H9 (cell line): ENCODE measurements around the gene DISC1. TPM values are rescaled to one million over a fixed set of nuclear protein-coding genes. Genes with fewer than 3 reads are reported as not detected.

Source experiments
- DNase-seq: peaks from one replicate; pipeline ENCODE4 v3.0.0-alpha.2; 2017
- H2AFZ ChIP-seq: one replicate; pipeline ENCODE4 v1.6.1; 2013; ENCODE audit warnings: mild to moderate bottlenecking, low read length, control low read depth, moderate library complexity
- H2AK5ac ChIP-seq: 2 replicates; pipeline ENCODE4 v1.6.1; 2013; ENCODE audit warnings: low read length, control low read depth, mixed read lengths; ENCODE audit not compliant: insufficient read length
- H2BK120ac ChIP-seq: one replicate; pipeline ENCODE4 v1.6.1; 2013; ENCODE audit warnings: low read depth, mild to moderate bottlenecking, low read length, control low read depth, inconsistent platforms; ENCODE audit not compliant: poor library complexity, severe bottlenecking
- H2BK12ac ChIP-seq: 2 replicates; pipeline ENCODE4 v1.6.1; 2013; ENCODE audit warnings: low read length, control low read depth, mixed read lengths, low read depth; ENCODE audit not compliant: insufficient read length
- H2BK15ac ChIP-seq: 2 replicates; pipeline ENCODE4 v1.6.1; 2013; ENCODE audit warnings: low read depth, low read length, control low read depth
- H2BK20ac ChIP-seq: one replicate; pipeline ENCODE4 v1.6.1; 2013; ENCODE audit warnings: low read depth, mild to moderate bottlenecking, low read length, control low read depth, inconsistent platforms; ENCODE audit not compliant: poor library complexity, severe bottlenecking
- H2BK5ac ChIP-seq: 2 replicates; pipeline ENCODE4 v1.6.1; 2013; ENCODE audit warnings: low read length, control low read depth, mixed read lengths; ENCODE audit not compliant: insufficient read length
- H3K14ac ChIP-seq: 2 replicates; pipeline ENCODE4 v1.6.1; 2013; ENCODE audit warnings: low read length, control low read depth; ENCODE audit not compliant: insufficient read depth
- H3K18ac ChIP-seq: 2 replicates; pipeline ENCODE4 v1.6.1; 2013; ENCODE audit warnings: low read depth, mild to moderate bottlenecking, mixed read lengths, low read length, control low read depth; ENCODE audit not compliant: insufficient read length
- H3K23ac ChIP-seq: 2 replicates; pipeline ENCODE4 v1.6.1; 2013; ENCODE audit warnings: low read length, control low read depth, mixed read lengths, low read depth; ENCODE audit not compliant: insufficient read length
- H3K23me2 ChIP-seq: 2 replicates; pipeline ENCODE4 v1.6.1; 2013; ENCODE audit warnings: low read depth, mild to moderate bottlenecking, mixed read lengths, low read length, control low read depth; ENCODE audit not compliant: insufficient read length, poor library complexity, severe bottlenecking
- H3K27ac ChIP-seq: 2 replicates; pipeline ENCODE4 v1.5.1; 2013; ENCODE audit warnings: low read length, control low read depth, mixed read lengths, low read depth; ENCODE audit not compliant: insufficient read length
- H3K27me3 ChIP-seq: 2 replicates; pipeline ENCODE4 v1.6.1; 2013; ENCODE audit warnings: low read length, control low read depth, inconsistent platforms; ENCODE audit not compliant: insufficient read depth
- H3K4ac ChIP-seq: 2 replicates; pipeline ENCODE4 v1.6.1; 2013; ENCODE audit warnings: low read depth, mild to moderate bottlenecking, control low read depth, inconsistent platforms, low read length, moderate library complexity
- H3K4me1 ChIP-seq: 2 replicates; pipeline ENCODE4 v1.6.1; 2013; ENCODE audit warnings: low read length, control low read depth, inconsistent platforms; ENCODE audit not compliant: insufficient read depth
- H3K4me2 ChIP-seq: 2 replicates; pipeline ENCODE4 v1.6.1; 2013; ENCODE audit warnings: low read length, control low read depth, mixed read lengths; ENCODE audit not compliant: insufficient read length, insufficient read depth
- H3K56ac ChIP-seq: 2 replicates; pipeline ENCODE4 v1.6.1; 2013; ENCODE audit warnings: low read depth, mild to moderate bottlenecking, mixed read lengths, low read length, control low read depth; ENCODE audit not compliant: insufficient read length
- H3K79me1 ChIP-seq: 2 replicates; pipeline ENCODE4 v1.6.1; 2013; ENCODE audit warnings: low read depth, mild to moderate bottlenecking, moderate library complexity, low read length, control low read depth, inconsistent platforms; ENCODE audit not compliant: insufficient read depth, poor library complexity, severe bottlenecking
- H3K79me2 ChIP-seq: 2 replicates; pipeline ENCODE4 v1.6.1; 2013; ENCODE audit warnings: low read length, control low read depth, inconsistent platforms; ENCODE audit not compliant: insufficient read depth
- H3K9ac ChIP-seq: 2 replicates; pipeline ENCODE4 v1.6.1; 2013; ENCODE audit warnings: low read length, control low read depth, mixed read lengths; ENCODE audit not compliant: insufficient read length; ENCODE audit errors: extremely low read depth
- H3K9me3 ChIP-seq: one replicate; pipeline ENCODE4 v1.6.1; 2013; ENCODE audit warnings: low read depth, low read length, inconsistent platforms; ENCODE audit not compliant: control insufficient read depth
- H3T11ph ChIP-seq: one replicate; pipeline ENCODE4 v1.6.1; 2013; ENCODE audit warnings: mild to moderate bottlenecking, low read length, control low read depth, inconsistent platforms
- H4K20me1 ChIP-seq: one replicate; pipeline ENCODE4 v1.6.1; 2013; ENCODE audit not compliant: control insufficient read depth, insufficient read length, insufficient read depth
- H4K5ac ChIP-seq: 2 replicates; pipeline ENCODE4 v1.6.1; 2013; ENCODE audit warnings: low read depth, mild to moderate bottlenecking, mixed read lengths, low read length, control low read depth; ENCODE audit not compliant: insufficient read length
- H4K8ac ChIP-seq: replicated peaks from 2 replicates; pipeline ENCODE4 v1.6.1; 2013; ENCODE audit warnings: low read length, control low read depth, mixed read lengths, low read depth; ENCODE audit not compliant: insufficient read length
- H4K91ac ChIP-seq: 2 replicates; pipeline ENCODE4 v1.6.1; 2013; ENCODE audit warnings: low read depth, mild to moderate bottlenecking, moderate library complexity, mixed read lengths, low read length, control low read depth; ENCODE audit not compliant: insufficient read length
- H3K27ac Mint-ChIP-seq, 3 experiments: 2 replicates in 2 of 3; 3 replicates in 1 of 3; pipeline ENCODE4 v1.8.0; 2020 to 2021; ENCODE audit warnings: mixed read lengths in 3 of 3, mild to moderate bottlenecking in 1 of 3, moderate library complexity in 1 of 3
- H3K27me3 Mint-ChIP-seq: 2 replicates; pipeline ENCODE4 v1.8.0; 2021; ENCODE audit warnings: low read depth, mild to moderate bottlenecking, moderate library complexity, mixed read lengths
- H3K36me3 Mint-ChIP-seq, 3 experiments: 2 replicates in 2 of 3; 3 replicates in 1 of 3; pipeline ENCODE4 v1.8.0; 2020 to 2021; ENCODE audit warnings: low read depth in 3 of 3, mixed read lengths in 3 of 3; ENCODE audit not compliant: insufficient read depth in 1 of 3
- H3K4me1 Mint-ChIP-seq, 2 experiments: 2 replicates each; pipeline ENCODE4 v1.8.0; 2020; ENCODE audit warnings: mixed read lengths in 2 of 2
- H3K4me3 Mint-ChIP-seq, 2 experiments: 2 replicates in 1 of 2; 3 replicates in 1 of 2; pipeline ENCODE4 v1.8.0; 2020 to 2021; ENCODE audit warnings: mild to moderate bottlenecking in 2 of 2, mixed read lengths in 2 of 2, moderate library complexity in 1 of 2
- H3K9me3 Mint-ChIP-seq, 2 experiments: 2 replicates in 1 of 2; 3 replicates in 1 of 2; pipeline ENCODE4 v1.8.0; 2020; ENCODE audit warnings: mild to moderate bottlenecking in 2 of 2, mixed read lengths in 2 of 2, moderate library complexity in 1 of 2
- CTCF ChIP-seq: fragments of 200-600 bp; sonication (generic); conservative IDR thresholded peaks from 3 replicates; pipeline ENCODE4 v1.8.0; 2021; ENCODE audit warnings: antibody characterized with exemption, mild to moderate bottlenecking
- WGBS: extraction: QIAGEN DNeasy Blood & Tissue Kit; methylation state at CpG from one replicate; pipeline ENCODE4 v1.1.7; 2013; ENCODE audit warnings: missing lambda C conversion rate, low lambda C conversion rate, mixed read lengths; ENCODE audit not compliant: insufficient read length; ENCODE audit errors: extremely low coverage; 5-methylcytosine and 5-hydroxymethylcytosine counted together
- total RNA-seq: library from RNA; stranded (reverse); gene quantifications from 2 replicates; pipeline ENCODE4 v1.2.1, GENCODE V29; 2021

The DISC1 gene
- total RNA-seq, 1 experiment from 2014 or later = 2.5 TPM

GRCh38 chr1:231767471-231767870, 140.9 kb downstream of the DISC1 start:
- no peak overlapping the region for H3K9ac ChIP-seq
- H3K79me1 ChIP-seq = no peaks in the 10 kb centered on the region
- H4K20me1 ChIP-seq = no peaks in the 10 kb centered on the region
- H3K14ac ChIP-seq = no peak overlapping the region
- no peaks in the 10 kb centered on the region for H3K79me2 ChIP-seq
- H2AK5ac ChIP-seq = no peak overlapping the region
- no peak for DNase-seq
- no peak overlapping the region for H2BK120ac ChIP-seq
- no peak overlapping the region for H3T11ph ChIP-seq
- no peak overlapping the region for H4K5ac ChIP-seq
- no peak overlapping the region for H3K23ac ChIP-seq
- Mint-ChIP-seq H3K4me3 (no peak overlapping the region), H3K9me3 (no peaks in the 10 kb centered on the region), H3K36me3 (no peaks in the 10 kb centered on the region), H3K4me1 (peaks cover 4 to 5% of the 10 kb centered on the region in 2 experiments; a peak in 3 of 4 replicates), H3K27ac (no peak overlapping the region), H3K27me3 (no peaks in the 10 kb centered on the region)
- no peak overlapping the region for H4K8ac ChIP-seq
- no peak overlapping the region for H2BK15ac ChIP-seq
- no peak overlapping the region for H2BK5ac ChIP-seq
- TF ChIP-seq CTCF = no peak
- H2AFZ ChIP-seq = no peak overlapping the region
- H3K23me2 ChIP-seq = no peaks in the 10 kb centered on the region
- no peak overlapping the region for H3K4ac ChIP-seq
- no peak overlapping the region for H2BK20ac ChIP-seq
- H3K27ac ChIP-seq = no peak overlapping the region
- no peak overlapping the region for H4K91ac ChIP-seq
- H3K9me3 ChIP-seq = no peaks in the 10 kb centered on the region
- no peaks in the 10 kb centered on the region for H3K4me1 ChIP-seq
- no peak overlapping the region for H3K18ac ChIP-seq
- H3K4me2 ChIP-seq = no peak overlapping the region
- H3K56ac ChIP-seq = no peak overlapping the region
- H2BK12ac ChIP-seq = no peak overlapping the region
- no CpG with 5 or more reads among the region's 4 CpGs for WGBS
- no peaks in the 10 kb centered on the region for H3K27me3 ChIP-seq
